T follicular helper cell (primary cell): ENCODE data around the gene POT1.

Experiments
- DNase-seq: peaks from one replicate; pipeline ENCODE4 v3.0.0-alpha.2; 2020; ENCODE audit warnings: low read depth

POT1 gene

GRCh38 chr7:124909808-124910207, 19.8 kb downstream of the POT1 start:
- no peak for DNase-seq

GRCh38 chr7:124908259-124908658, 21.4 kb downstream of the POT1 start:
- DNase-seq, result no peak

GRCh38 chr7:124907490-124907889, 22.1 kb downstream of the POT1 start:
- no peak for DNase-seq

- no peak for DNase-seq
Measured at GRCh38 chr7:124898531-124898930, 31.1 kb downstream of the POT1 start.

GRCh38 chr7:124896001-124896400, 33.6 kb downstream of the POT1 start:
- no peak for DNase-seq

GRCh38 chr7:124893140-124893827, 36.3 kb downstream of the POT1 start:
- no peak for DNase-seq

GRCh38 chr7:124887247-124887646, 42.4 kb downstream of the POT1 start:
- DNase-seq, result no peak

GRCh38 chr7:124881981-124882380, 47.6 kb downstream of the POT1 start:
- DNase-seq, result no peak

GRCh38 chr7:124879771-124880170, 49.9 kb downstream of the POT1 start:
- no peak for DNase-seq

- DNase-seq, result no peak
Measured at GRCh38 chr7:124879103-124879502, 50.5 kb downstream of the POT1 start.

GRCh38 chr7:124874644-124875163, 54.9 kb downstream of the POT1 start:
- DNase-seq, result no peak

- DNase-seq, result no peak
Measured at GRCh38 chr7:124857672-124858235, 71.9 kb downstream of the POT1 start.

- DNase-seq, result no peak
Measured at GRCh38 chr7:124856299-124856888, 73.2 kb downstream of the POT1 start.

GRCh38 chr7:124843336-124843735, 86.3 kb downstream of the POT1 start:
- no peak for DNase-seq

GRCh38 chr7:124840435-124840834, 89.2 kb downstream of the POT1 start:
- no peak for DNase-seq

- DNase-seq, result no peak
Measured at GRCh38 chr7:124839687-124840086, 89.9 kb downstream of the POT1 start.

- no peak for DNase-seq
Measured at GRCh38 chr7:124836173-124836572, 93.5 kb downstream of the POT1 start.

- no peak for DNase-seq
Measured at GRCh38 chr7:124818807-124819206, 110.8 kb downstream of the POT1 start.

GRCh38 chr7:124813994-124814798, 115.4 kb downstream of the POT1 start:
- DNase-seq, result no peak

- DNase-seq, result no peak
Measured at GRCh38 chr7:124812764-124813163, 116.9 kb downstream of the POT1 start.

GRCh38 chr7:124811341-124811740, 118.3 kb downstream of the POT1 start:
- DNase-seq, result no peak

GRCh38 chr7:124810605-124811004, 119.0 kb downstream of the POT1 start:
- DNase-seq, result no peak

- DNase-seq, result no peak
Measured at GRCh38 chr7:124808206-124808605, 121.4 kb downstream of the POT1 start.
